Superior temporal gyrus (tissue), 1 donor: ENCODE results near the gene SPDYE3.
A peak's percentile ranks its signal among the peaks of the same experiment; 100 is the strongest.
"Not testable (repeated sequence)": the region's sequence is repeated elsewhere in the genome, so short reads cannot be mapped to it uniquely, and the experiment has no call there.

Experiments
- DNase-seq: peaks from one replicate; pipeline ENCODE4 v3.0.0-alpha.2; 2016; ENCODE audit errors: extremely low spot score

SPDYE3 gene

GRCh38 chr7:100307402-100307801 lies at the start of gene SPDYE3:
TSS of gene SPDYE3 (plus strand) at chr7:100307702. CDS start at chr7:100307886, 184 bp downstream.
- not testable (repeated sequence) for DNase-seq

GRCh38 chr7:100259984-100260383 lies 47.5 kb upstream of the SPDYE3 start:
- DNase-seq, result not testable (repeated sequence)

- not testable (repeated sequence) for DNase-seq
Measured at GRCh38 chr7:100262896-100263295, 44.6 kb upstream of the SPDYE3 start.

- DNase-seq, result not testable (repeated sequence)
Measured at GRCh38 chr7:100264223-100264622, 43.3 kb upstream of the SPDYE3 start.

GRCh38 chr7:100264669-100265165 lies 42.8 kb upstream of the SPDYE3 start:
- DNase-seq, result not testable (repeated sequence)

GRCh38 chr7:100265851-100266250 lies 41.7 kb upstream of the SPDYE3 start:
- DNase-seq, result not testable (repeated sequence)

GRCh38 chr7:100266576-100267354 lies 40.7 kb upstream of the SPDYE3 start:
- DNase-seq, result no peak

- no peak for DNase-seq
Measured at GRCh38 chr7:100267648-100268047, 39.9 kb upstream of the SPDYE3 start.

- not testable (repeated sequence) for DNase-seq
Measured at GRCh38 chr7:100268882-100269281, 38.6 kb upstream of the SPDYE3 start.

- not testable (repeated sequence) for DNase-seq
Measured at GRCh38 chr7:100269306-100270045, 38.0 kb upstream of the SPDYE3 start.

- peak; percentile 35 for DNase-seq
Measured at GRCh38 chr7:100270046-100270918, 37.2 kb upstream of the SPDYE3 start.

GRCh38 chr7:100270941-100271593 lies 36.4 kb upstream of the SPDYE3 start:
- peak; percentile 52 for DNase-seq

- peak; percentile 98 for DNase-seq
Measured at GRCh38 chr7:100271716-100272537, 35.6 kb upstream of the SPDYE3 start.

GRCh38 chr7:100272538-100272902 lies 35.0 kb upstream of the SPDYE3 start:
- not testable (repeated sequence) for DNase-seq

GRCh38 chr7:100275120-100275519 lies 32.4 kb upstream of the SPDYE3 start:
- no peak for DNase-seq

GRCh38 chr7:100276126-100276525 lies 31.4 kb upstream of the SPDYE3 start:
- DNase-seq, result not testable (repeated sequence)

GRCh38 chr7:100282069-100282608 lies 25.4 kb upstream of the SPDYE3 start:
- not testable (repeated sequence) for DNase-seq

- not testable (repeated sequence) for DNase-seq
Measured at GRCh38 chr7:100283147-100283546, 24.4 kb upstream of the SPDYE3 start.

- DNase-seq, result not testable (repeated sequence)
Measured at GRCh38 chr7:100287191-100287969, 20.1 kb upstream of the SPDYE3 start.
